GM12801 (cell line): ENCODE data around the gene LAPTM5.

Experiments
- TF ChIP-seq, protein P1 (sequence below): IDR thresholded peaks from one replicate; pipeline ENCODE4 v1.5.1; 2011; ENCODE audit warnings: control low read depth; ENCODE audit not compliant: insufficient read length; ENCODE audit errors: extremely low read depth

The LAPTM5 gene

DNA sequence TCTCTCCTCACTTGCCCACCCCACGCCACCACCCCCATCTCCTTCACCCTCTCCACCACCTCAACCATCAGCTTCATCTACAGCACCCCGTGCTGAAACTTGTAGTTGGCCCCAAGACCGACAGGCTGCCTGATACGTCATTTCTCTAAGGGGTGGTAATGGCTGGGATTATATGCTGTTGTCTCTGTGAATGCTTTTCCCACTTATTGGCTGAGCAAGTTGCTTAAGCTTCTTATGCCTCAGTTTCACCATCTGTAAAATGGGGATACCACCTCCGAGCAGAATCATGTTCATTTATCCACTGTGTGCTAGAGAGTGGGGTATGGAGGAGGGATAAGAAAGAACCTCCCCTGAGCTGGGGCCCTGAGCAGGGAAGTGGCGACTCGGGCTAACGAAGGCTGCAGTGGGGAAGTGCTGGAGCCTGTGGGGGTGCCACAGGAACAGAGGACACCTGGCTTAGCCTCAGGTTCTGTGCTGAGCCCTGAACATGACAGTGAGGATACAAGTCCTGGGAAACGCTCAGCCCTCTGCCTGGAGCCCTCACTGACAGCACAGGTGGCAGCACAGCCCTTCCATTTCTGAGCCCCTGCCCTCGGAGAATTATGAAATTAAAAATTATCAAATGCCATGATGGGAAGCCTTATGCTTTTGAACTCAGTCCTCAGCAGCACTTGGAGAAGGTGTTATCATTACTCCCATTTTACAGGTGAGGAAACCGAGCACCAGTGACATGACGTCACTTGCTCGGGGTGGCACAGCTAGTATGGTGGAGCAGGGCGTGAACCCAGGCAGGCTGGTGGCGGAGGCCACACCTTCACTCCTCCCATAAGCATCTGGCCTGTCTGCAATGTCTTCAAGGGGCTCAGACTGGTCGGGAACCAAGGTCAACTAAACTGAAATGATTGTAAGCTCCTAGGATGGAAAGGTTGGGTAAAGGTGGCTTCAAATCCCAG lies 37.0 kb downstream of the LAPTM5 start:
- TF ChIP-seq, protein P1, sequence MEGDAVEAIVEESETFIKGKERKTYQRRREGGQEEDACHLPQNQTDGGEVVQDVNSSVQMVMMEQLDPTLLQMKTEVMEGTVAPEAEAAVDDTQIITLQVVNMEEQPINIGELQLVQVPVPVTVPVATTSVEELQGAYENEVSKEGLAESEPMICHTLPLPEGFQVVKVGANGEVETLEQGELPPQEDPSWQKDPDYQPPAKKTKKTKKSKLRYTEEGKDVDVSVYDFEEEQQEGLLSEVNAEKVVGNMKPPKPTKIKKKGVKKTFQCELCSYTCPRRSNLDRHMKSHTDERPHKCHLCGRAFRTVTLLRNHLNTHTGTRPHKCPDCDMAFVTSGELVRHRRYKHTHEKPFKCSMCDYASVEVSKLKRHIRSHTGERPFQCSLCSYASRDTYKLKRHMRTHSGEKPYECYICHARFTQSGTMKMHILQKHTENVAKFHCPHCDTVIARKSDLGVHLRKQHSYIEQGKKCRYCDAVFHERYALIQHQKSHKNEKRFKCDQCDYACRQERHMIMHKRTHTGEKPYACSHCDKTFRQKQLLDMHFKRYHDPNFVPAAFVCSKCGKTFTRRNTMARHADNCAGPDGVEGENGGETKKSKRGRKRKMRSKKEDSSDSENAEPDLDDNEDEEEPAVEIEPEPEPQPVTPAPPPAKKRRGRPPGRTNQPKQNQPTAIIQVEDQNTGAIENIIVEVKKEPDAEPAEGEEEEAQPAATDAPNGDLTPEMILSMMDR, result no peak

DNA sequence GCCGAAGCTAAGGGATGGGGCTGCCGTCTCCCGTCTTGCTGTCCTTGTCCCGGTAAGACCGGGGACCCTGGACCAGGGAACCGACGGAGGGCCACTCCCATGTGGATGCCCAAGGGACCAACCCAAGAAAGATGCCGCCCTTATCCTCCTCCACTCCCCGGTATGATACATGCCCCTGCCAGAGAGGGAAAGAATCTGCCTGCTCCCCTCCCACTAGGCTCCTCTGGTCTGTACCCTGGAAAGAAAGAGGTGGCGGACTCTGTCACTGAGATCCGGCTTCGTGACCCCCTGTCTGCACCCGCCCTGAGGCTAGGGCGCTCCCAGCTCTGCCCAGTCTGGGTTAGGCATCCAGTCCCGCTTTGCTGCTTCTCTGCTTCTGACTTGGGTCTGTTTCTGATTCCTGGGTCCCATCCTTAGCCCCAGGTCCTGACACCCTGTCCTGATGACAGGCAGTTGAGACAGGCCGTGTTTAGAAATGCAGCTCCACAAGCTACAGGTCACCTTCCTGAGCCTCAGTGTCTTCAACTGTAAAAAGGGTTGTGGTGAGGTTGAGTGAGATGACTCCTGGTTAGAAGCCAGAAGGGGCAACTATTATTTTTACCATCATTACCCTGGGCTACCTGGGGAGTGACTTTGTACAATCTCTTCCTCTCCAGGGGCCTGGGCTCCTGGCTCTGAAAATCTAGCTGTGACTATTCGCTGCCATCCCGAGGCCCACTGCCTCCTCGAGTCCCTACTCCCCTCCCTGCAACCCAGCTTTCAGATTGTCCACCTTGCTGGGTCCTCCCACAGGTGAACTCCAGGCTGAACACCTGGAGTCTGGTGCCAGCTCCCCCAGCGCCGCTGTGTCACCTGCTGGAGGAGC lies 37.9 kb downstream of the LAPTM5 start:
- TF ChIP-seq, protein P1, result no peak

DNA sequence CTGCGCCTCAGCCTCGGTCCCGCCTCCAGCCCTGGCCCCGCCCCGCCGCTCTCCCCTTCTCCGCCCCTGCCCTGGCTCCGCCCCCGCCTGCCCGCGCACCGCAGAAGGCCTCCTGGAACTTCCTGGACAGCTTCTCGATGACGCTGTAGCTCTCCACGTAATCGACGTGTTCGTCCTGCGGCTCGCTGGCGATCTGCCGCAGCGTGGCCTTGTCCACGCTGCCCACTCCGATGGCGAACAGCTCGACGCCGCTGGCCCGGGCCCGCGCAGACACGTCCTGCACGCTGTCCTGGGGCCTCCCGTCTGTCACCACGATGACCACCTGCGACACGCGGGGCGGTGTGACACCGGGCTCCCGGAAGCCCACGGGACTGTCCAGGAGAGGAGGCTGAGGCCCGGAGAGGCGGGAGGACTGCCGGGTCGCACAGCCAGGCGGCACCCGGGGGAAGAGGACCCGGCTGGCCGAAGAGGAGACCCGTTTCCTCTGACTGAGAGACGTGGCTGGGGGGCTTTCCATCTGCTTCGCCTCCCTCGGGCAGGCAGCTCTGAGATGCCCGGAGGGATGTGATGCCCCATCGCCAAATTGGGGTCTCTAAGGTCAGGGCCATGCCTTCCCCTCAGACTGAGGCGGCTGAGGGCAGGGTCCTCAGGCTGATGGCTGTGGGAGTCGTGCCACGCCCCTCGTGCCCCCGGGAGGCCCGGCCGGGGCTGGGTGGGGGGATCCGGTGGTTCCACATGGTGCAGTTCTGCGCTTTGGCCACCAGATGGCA lies 38.8 kb downstream of the LAPTM5 start:
- TF ChIP-seq, protein P1, result no peak

DNA sequence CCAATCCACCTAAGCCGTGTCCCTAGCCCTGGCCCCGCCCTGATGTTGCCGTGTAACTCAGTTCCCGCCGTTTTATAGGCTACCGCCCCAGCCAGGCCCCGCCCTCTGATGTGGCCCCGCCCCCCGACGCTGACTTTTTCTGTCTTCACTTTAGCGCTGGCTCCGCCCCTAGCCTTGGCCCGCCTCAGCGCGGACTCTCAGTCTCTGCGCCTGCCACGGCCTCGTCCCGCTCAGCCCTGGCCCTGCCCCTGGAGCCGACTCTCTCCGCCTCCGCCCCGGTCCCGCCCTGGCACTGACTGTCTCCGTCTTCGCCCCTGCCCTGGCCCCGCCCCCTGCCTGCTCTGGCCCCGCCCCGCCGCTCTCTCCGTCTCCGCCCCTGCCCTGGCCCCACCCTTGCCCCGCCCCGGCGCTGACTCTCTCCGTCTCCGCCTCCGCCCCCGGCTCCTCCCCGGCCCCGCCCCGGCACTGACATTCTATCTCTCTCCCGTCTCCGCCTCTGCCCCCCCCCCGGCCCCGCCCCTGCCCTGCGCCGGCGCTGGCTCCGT lies 39.4 kb downstream of the LAPTM5 start:
- TF ChIP-seq, protein P1, result no peak

DNA sequence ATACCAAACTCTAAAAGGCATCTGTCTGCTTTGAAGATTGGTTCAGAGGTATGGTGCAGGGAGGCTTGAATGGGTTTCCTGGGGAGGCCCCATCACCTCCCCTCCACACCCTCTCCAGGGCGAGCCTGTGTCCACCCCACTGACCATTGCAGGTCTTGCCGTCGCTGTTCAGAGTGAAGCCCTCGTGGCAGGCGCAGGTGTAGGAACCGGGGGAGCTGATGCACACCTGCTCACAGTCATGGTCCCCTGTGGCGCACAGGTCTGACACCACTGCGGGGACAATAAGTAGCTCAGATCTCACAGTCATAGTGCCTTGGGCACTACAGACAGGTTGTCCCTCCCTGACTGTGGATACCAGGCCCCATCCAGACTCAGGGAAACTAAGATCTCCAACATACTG lies 40.9 kb downstream of the LAPTM5 start:
- TF ChIP-seq, protein P1, result no peak

DNA sequence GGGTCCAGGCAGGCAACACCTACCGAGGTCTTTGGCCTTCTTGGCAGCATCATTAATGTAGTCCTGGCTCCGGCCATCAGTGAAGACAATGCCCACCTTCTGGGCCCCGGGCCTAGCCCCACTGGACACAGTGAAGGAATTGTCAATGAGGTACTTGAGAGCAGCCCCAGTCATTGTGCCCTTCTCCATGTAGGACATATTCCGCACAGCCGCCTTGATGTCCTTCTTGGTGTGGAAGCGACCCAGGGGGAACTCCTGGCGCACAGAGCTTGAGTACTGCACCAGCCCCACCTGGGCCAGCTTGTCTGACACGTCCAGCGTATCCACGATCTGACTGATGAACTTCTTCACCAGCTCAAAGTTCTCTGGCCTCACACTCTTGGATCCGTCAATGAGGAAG lies 41.7 kb downstream of the LAPTM5 start:
- TF ChIP-seq, protein P1, result no peak
